ENCODE data around the gene NECAB2. TPM values are rescaled to one million over a fixed set of nuclear protein-coding genes. Genes with fewer than 3 reads are reported as not detected.

The NECAB2 gene
- total RNA-seq, 4 donors from 2014 or later, result 0.90 TPM; not detected in 3

DNA sequence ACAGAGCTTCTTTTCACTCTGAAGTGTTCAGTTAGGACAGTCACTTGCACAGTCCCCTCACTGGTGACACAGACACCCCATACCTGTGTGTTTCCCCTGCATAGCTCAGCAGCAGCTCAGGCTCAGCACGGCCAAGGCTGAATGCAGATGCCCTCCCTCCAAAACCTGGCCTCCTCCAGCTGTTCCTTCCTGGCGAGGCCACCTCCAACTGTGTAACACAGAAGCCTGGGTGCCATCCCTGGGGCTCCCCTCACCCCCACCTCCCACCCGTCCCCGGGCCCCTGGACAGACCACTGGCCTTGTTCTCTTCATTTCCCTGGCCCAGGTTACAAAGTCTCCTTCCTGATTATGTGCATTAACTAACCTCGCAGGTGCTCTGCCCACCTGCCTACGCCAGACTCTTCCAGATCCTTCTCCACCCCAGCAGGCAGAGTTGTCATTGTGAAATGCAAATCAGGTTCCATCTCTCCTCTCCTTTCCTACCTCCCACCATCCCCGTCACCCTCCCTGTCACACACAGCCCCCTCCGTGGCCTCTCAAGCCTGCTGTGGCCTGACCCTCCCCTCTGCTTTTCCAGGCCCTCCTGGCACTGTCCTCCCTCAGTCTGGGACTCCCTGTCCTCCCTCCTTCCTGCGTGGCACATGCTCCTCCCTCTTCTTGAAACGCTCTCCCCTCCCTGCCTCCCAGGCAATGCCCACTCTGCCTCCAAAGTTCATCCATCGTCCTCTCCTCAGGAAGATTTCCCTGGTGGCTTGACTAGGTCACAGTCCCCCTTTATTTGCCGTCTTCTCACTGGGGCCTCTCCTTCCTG, 42.7 kb upstream of the NECAB2 start:
- no peak overlapping the region for H3K4me3 ChIP-seq
- peaks cover 0 to 77% (median 0%) of the 10 kb centered on the region in 3 donors for H3K36me3 ChIP-seq
- H3K27ac ChIP-seq, result no peak overlapping the region
- no peaks in the 10 kb centered on the region for H3K9me3 ChIP-seq
- no peak for DNase-seq (ENCODE audit: low spot score in 2 of 2)
- peaks cover 0 to 9% (median 3%) of the 10 kb centered on the region in 4 donors for H3K4me1 ChIP-seq
- WGBS, 2 donors, result 82% methylated on average over 12 of the region's 12 CpGs
- no peak for TF ChIP-seq POLR2A (IDR thresholded peaks at IDR 0.05)
- TF ChIP-seq, protein P1, sequence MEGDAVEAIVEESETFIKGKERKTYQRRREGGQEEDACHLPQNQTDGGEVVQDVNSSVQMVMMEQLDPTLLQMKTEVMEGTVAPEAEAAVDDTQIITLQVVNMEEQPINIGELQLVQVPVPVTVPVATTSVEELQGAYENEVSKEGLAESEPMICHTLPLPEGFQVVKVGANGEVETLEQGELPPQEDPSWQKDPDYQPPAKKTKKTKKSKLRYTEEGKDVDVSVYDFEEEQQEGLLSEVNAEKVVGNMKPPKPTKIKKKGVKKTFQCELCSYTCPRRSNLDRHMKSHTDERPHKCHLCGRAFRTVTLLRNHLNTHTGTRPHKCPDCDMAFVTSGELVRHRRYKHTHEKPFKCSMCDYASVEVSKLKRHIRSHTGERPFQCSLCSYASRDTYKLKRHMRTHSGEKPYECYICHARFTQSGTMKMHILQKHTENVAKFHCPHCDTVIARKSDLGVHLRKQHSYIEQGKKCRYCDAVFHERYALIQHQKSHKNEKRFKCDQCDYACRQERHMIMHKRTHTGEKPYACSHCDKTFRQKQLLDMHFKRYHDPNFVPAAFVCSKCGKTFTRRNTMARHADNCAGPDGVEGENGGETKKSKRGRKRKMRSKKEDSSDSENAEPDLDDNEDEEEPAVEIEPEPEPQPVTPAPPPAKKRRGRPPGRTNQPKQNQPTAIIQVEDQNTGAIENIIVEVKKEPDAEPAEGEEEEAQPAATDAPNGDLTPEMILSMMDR (IDR thresholded peaks at IDR 0.05), result no peak
- TF ChIP-seq EP300 (IDR thresholded peaks at IDR 0.05), result no peak
- no peaks in the 10 kb centered on the region for H3K27me3 ChIP-seq

- H3K4me1 ChIP-seq, result peaks cover 0 to 9% (median 3%) of the 10 kb centered on the region in 4 donors
- H3K36me3 ChIP-seq, result peaks cover 0 to 68% (median 0%) of the 10 kb centered on the region in 3 donors
- TF ChIP-seq, protein P1 (IDR thresholded peaks at IDR 0.05), result no peak
- TF ChIP-seq EP300 (IDR thresholded peaks at IDR 0.05) (no peak), POLR2A (IDR thresholded peaks at IDR 0.05) (no peak)
- WGBS, 2 donors, result 53 to 57% methylated on average over 27 of the region's 27 CpGs
- no peaks in the 10 kb centered on the region for H3K27me3 ChIP-seq
- no peaks in the 10 kb centered on the region for H3K9me3 ChIP-seq
- H3K27ac ChIP-seq, result no peak overlapping the region
- H3K4me3 ChIP-seq, result no peak overlapping the region
- DNase-seq (ENCODE audit: low spot score in 2 of 2), result no peak
Observed at GRCh38 chr16:83925957-83926725, 41.9 kb upstream of the NECAB2 start.

DNA sequence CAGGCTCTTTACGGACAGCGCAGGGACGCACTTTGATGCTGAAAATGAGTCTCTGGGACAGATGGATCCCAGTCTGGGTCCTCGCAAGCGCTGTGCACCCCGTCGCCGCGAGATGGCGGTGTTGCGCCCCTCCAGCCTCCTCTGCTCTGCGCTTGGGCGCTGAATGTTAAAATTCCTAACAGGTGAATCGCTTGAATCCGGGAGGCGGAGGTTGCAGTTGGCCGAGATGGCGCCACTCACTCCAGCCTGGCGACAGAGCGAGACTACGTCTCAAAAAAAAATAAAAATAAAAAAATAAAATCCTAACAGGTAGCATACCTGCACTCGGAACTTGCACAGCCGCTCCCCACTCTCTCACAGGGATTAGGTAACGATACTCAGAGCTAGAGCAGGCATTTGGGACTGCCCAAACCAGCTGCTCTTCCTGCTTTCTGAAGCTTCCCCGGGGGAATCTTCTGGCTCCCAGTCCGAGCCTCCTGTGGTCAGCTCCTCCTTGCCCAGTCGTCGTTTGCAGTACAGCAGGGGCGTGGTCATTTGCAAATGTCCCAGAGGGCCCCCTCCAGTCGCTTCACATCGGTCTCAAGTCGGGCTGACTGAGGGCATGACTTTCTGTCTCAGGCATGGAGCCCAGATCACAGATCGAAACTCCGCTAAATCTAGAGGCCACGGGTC, 41.2 kb upstream of the NECAB2 start:
- Histone ChIP-seq H3K4me3 (no peak overlapping the region), H3K27ac (no peak overlapping the region), H3K36me3 (peaks cover 0 to 64% (median 0%) of the 10 kb centered on the region in 3 donors), H3K4me1 (peaks cover 0 to 9% (median 3%) of the 10 kb centered on the region in 4 donors), H3K9me3 (no peaks in the 10 kb centered on the region), H3K27me3 (no peaks in the 10 kb centered on the region)
- TF ChIP-seq, protein P1 (IDR thresholded peaks at IDR 0.05), result peak; percentile 83 to 96 (median 91)
- TF ChIP-seq POLR2A (IDR thresholded peaks at IDR 0.05), result no peak
- peak; percentile 38 to 54 for DNase-seq (ENCODE audit: low spot score in 2 of 2)
- 22% methylated on average over 33 to 35 of the region's 35 CpGs for WGBS, 2 donors

DNA sequence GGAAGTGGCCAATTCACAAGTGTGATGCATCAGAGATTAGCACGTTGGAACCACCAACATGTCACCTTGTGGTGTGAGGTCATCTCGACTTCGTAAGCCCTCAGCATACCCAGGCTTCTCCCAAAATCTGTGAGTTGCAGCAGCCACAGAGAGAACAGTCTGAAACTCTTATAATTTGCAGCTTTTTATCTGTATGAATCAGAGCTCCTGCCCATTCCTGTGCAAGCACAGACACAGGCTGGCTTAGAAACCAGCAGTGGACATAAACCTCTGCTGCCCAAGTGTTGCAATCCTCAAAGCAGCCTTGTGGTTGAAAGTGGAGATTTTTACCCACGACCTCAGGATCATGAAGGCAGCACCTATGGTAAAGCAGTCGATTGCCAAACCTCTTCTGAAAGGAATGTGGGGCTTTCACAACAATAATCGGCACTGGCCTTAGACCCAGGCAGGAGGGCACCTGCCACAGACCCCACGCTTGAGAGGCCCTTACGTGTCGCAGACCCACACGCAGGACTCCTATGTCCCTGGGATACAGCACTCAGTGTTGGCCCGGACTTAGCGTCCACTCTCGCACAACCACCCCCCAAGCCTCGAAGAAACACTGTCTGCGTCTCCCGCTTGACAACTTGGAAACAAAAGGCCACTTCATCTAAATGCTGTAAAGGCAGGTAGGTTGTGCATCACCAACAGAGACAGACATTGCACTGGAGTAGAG, 39.5 kb upstream of the NECAB2 start:
- WGBS, 2 donors, result 82 to 85% methylated on average over 15 to 16 of the region's 16 CpGs
- Histone ChIP-seq H3K9me3 (no peaks in the 10 kb centered on the region), H3K36me3 (peaks cover 0 to 59% (median 0%) of the 10 kb centered on the region in 3 donors), H3K27ac (no peak overlapping the region), H3K27me3 (no peaks in the 10 kb centered on the region), H3K4me1 (peaks cover 0 to 9% (median 3%) of the 10 kb centered on the region in 4 donors), H3K4me3 (no peak overlapping the region)
- no peak for DNase-seq (ENCODE audit: low spot score in 2 of 2)
- TF ChIP-seq POLR2A (IDR thresholded peaks at IDR 0.05) (no peak), EP300 (IDR thresholded peaks at IDR 0.05) (no peak)
- TF ChIP-seq, protein P1 (IDR thresholded peaks at IDR 0.05), result no peak

All from tibial nerve (tissue), 4 donors.